GM18867 (cell line): ENCODE results near the gene APBB1IP.
"Not testable (repeated sequence)": the region's sequence is repeated elsewhere in the genome, so short reads cannot be mapped to it uniquely, and the experiment has no call there.

ENCODE experiments used
- ATAC-seq: cut with Tn5 transposase; IDR thresholded peaks from one replicate; pipeline ENCODE4 v1.9.1; 2021; ENCODE audit warnings: mild to moderate bottlenecking, moderate library complexity; ENCODE audit not compliant: unreplicated experiment

APBB1IP gene

GRCh38 chr10:26554246-26554645, 116.1 kb downstream of the APBB1IP start:
- ATAC-seq, result no peak

GRCh38 chr10:26555719-26556368, 117.7 kb downstream of the APBB1IP start:
- ATAC-seq, result no peak

DNA sequence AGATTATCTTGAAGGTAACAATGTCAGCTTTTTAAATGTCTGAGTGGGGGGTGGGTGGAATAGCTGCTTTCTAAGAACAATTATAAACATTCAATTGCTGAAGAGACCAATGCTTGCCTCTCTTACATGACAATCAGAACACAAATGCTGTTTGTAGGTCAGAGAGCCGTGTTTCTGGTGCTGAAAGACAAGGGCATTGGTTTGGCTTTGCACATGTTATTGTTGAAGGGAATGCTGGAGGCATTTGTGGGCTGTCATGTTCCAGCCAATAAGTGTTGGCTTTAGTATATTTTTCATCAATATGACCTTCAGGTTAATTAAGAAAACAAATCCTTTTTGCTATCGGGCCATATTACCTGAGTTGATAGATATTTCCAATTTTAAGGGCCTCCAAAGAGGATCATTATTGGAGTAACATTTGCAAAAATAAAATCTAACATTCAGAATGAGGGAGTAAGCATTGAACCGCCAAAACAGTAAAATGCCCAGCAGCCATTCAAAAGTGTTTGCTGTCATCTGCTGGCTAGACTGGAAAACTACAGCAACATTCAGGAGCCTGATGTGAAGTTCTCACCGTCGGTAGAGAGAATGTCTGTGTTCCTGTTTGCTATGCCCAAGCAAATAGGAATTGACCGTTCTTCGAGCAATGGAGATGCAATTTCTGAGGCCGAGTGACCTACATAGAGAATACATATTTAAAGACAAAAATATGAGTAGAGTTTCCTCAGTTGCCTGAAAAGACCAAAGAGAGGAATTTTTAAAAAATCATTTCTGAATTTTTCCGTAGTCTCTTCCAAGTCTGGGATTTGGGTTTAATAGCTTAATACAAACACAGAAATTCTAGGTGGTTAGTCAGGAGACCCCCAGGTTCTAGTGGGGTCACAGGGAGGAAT, 118.9 kb downstream of the APBB1IP start:
- ATAC-seq, result peak; percentile 58

GRCh38 chr10:26557641-26558014, 119.5 kb downstream of the APBB1IP start:
- ATAC-seq, result no peak

DNA sequence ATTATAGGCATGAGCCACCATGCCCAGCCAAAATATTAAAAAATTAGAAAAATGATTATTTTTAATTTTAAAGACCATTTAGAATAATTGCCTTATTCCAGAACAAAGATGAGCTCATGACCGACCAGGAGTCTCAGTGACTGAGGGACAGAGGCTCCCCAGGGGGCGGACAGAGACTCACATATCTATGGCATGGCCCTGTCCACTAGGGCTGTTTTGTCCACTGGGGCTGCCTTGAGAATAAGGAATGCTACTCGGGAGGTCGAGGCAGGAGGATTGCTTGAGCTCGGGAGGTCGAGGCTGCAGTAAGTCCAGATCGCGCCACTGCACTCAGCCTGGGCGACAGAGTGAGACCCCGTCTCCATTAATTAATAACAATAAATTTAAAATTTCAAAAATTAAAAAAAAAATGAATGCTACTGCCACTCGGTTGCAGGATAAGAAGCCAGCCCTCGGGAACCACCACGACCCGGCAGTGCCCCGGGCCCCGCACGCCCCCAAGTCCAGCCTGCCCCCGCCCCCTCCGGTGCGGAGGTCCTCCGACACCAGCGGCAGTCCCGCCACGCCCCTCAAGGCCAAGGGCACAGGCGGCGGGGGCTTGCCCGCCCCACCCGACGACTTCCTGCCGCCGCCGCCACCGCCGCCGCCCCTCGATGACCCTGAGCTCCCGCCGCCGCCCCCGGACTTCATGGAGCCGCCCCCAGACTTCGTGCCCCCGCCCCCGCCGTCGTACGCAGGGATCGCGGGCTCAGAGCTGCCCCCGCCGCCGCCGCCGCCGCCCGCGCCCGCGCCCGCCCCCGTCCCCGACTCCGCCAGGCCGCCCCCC, 128.6 kb downstream of the APBB1IP start:
- no peak for ATAC-seq

GRCh38 chr10:26567351-26567721, 129.2 kb downstream of the APBB1IP start:
- ATAC-seq, result no peak

GRCh38 chr10:26571655-26572054, 133.5 kb downstream of the APBB1IP start:
- ATAC-seq, result no peak

GRCh38 chr10:26573674-26574073, 135.5 kb downstream of the APBB1IP start:
- ATAC-seq, result no peak

DNA sequence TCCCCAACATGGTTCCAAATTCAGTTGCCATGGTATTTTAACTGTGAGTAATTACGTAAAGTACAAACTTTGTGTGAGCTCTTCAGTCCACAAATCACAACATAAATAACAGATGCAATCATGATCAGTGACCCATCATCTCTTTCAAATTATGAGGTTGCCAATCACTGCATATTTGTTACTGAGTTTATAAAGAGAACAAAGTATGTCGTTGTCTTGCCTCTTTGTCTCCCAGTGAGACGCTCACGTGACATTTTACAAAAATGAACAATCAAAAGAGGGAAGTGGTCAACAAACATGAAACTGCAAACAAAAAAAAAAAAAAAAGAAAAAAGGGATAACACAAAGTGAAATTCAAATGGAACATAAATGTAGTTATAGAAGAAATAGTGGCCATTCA, 136.6 kb downstream of the APBB1IP start:
- ATAC-seq, result no peak

GRCh38 chr10:26578371-26578770, 140.2 kb downstream of the APBB1IP start:
- not testable (repeated sequence) for ATAC-seq

DNA sequence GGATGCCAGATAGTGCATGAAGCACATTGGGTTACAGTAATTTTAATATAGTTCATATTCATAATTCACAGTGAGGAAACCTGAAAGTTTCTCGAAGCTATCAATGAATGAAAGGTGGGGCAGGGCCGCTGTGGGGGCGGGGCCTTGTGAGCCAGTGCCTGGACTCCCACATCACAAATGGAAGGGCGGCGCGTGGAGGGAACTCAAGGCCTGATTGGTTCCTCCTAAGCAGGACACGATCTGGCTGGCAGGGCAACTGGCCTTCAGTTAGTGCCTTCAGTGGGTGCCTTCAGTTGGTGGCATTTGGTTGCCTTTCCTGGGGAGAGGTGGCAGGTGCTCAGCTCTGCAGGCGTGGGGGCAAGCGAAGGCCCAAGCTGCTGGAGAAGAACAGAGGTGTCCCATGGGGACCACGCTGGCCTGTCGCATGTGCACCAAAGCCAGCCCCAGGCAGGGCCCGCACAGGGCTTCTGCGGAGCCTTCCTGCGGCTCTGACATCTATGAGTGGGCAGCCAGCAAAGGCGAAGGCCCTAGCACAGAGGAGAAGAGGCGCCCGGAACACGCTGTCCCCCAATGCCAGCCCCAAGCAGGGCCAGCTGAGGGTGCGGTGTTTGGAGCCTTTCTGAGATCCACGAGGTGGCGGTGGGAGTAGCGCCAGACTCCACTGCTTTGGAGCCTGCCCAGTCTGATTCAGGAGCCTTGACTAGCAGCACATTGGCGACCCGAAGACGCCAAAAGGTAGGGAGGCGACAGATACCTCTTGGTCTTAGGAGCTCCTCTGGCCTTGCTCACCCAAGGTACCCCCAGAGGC, 141.3 kb downstream of the APBB1IP start:
- ATAC-seq, result no peak

DNA sequence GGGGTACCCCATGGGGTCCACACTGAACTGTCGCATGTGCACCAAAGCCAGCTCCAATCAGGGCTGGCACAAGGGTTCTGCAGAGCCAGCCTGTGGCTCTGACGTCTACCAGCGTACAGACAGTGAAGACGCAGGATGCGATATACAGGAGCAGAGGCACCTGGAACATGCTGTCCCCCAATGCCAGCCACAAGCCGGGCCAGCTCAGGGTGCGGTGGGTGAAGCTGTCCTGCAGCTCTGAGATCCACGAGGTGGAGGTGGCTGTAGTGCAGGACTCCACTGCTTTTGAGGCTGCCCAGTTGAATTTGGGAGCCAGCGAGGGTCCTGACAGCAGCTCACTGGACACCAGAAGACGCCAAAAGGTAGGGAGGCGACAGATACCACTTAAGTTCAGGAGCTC, 148.1 kb downstream of the APBB1IP start:
- ATAC-seq, result no peak

DNA sequence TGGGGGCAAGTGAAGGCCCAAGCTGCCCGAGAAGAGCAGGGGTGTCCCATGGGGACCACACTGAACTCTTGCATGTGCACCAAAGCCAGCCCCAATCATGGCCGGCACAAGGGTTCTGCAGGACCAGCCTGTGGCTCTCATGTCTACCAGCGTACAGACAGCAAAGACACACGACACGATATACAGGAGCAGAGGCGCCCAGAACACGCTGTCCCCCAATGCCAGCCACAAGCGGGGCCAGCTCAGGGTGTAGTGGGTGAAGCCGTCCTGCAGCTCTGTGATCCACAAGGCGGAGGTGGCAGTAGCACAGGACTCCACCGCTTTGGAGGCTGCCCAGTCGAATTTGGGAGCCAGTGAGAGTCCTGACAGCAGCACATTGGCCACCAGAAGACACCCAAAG, 150.5 kb downstream of the APBB1IP start:
- no peak for ATAC-seq

GRCh38 chr10:26589813-26590212, 151.7 kb downstream of the APBB1IP start:
- not testable (repeated sequence) for ATAC-seq

DNA sequence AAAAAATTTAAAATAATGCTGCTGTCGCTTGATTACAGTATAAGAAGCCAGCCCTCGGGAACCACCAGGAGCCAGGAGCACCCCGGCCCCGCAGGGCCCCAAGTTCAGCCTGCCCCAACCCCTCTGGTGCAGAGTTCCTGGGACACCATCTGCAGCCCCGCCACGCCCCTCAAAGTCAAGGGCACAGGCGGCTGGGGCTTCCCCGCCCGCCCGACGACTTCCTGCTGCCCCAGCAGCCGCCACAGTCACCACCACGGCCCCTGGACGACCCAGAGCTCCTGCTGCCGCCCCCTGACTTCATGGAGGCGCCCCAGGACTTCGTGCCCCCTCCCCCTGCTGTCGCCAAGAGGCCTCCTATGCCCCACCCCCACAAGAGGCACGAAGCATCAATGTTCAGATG, 155.8 kb downstream of the APBB1IP start:
- peak; percentile 64 for ATAC-seq

- not testable (repeated sequence) for ATAC-seq
Observed at GRCh38 chr10:26603283-26603682, 165.1 kb downstream of the APBB1IP start.

DNA sequence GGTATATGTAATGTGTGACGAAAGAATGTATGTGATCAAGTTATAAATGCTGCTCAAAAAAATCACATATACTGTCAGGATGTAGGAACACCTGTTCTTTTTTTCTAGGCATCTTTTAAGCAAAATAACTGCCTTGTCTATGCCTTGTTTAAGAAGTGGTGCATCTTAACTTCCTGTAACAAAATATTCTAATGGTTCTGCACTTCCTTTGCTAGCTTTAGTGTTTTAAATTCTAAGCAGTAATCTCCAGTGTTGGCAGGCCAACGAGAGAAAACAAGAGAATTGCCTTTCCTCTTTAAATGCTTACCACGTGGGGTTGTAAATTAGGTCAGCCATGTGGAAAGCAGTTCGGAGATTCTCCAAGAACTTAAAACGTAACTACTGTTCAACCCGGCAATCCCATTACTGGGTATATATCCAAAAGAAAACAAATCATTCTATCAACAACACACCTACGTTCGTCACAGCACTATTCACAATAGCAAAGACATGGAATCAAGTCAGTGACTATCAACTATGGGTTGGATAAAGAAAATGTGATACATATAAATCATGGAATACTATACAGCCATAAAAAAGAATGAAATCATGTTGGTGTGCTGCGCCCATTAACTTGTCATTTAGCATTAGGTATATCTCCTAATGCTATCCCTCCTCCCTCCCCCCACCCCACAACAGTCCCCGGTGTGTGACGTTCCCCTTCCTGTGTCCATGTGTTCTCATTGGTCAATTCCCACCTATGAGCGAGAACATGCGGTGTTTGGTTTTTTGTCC, 166.4 kb downstream of the APBB1IP start:
- ATAC-seq, result not testable (repeated sequence)

- peak; percentile 70 for ATAC-seq
Observed at GRCh38 chr10:26606389-26606877, 168.3 kb downstream of the APBB1IP start.

DNA sequence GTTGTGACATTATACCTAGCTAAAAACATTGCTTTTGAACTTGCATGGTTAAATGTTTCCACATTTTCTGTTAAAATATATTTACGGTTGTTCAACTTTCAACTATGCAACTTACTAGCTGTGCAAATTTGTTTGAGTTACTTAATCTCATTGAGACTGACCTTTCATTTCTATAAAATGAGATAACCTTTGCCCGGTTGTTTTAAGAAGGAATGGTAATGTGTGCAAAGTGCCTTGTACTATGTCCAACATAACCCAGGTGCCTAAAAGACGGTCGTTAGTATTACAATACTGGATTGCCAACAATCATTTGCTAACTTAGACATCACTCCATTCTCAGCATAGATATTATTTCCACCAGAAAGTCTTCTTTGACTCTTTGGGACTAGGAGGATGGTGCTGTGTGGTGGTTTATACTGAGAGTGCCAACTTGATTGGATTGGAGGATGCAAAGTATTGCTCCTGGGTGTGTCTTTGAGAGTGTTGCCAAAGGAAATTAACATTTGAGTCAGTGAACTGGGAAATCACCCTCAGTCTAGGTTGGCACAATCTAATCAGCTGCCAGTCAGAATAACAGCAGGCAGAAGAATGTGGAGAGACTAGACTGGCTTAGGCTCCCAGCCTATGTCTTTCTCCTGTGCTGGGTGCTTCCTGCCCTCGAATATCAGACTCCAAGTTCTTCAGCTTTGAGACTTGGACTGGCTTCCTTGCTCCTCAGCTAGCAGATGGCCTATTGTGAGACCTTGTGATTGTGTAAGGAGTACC, 174.2 kb downstream of the APBB1IP start:
- no peak for ATAC-seq
